Hepatocyte (in vitro differentiated cells): ENCODE measurements around the gene ADAM10. TPM values are rescaled to one million over a fixed set of nuclear protein-coding genes. Genes with fewer than 3 reads are reported as not detected.

Source experiments
- DNase-seq: peaks from one replicate; pipeline ENCODE4 v3.0.0-alpha.2; 2016; ENCODE audit warnings: low spot score
- H2AFZ ChIP-seq: fragments of 200-600 bp; sonication (generic); 2 replicates; pipeline ENCODE4 v1.6.0; 2016; ENCODE audit warnings: antibody characterized with exemption, mild to moderate bottlenecking
- H3K27ac ChIP-seq: fragments of 200-600 bp; sonication (generic); 2 replicates; pipeline ENCODE4 v1.5.1; 2016; ENCODE audit warnings: mild to moderate bottlenecking
- H3K27me3 ChIP-seq: fragments of 200-600 bp; sonication (generic); 2 replicates; pipeline ENCODE4 v1.6.1; 2016
- H3K36me3 ChIP-seq: fragments of 200-600 bp; sonication (generic); replicated peaks from 2 replicates; pipeline ENCODE4 v1.5.1; 2016; ENCODE audit warnings: low read depth; ENCODE audit not compliant: insufficient read depth
- H3K4me1 ChIP-seq: fragments of 200-600 bp; sonication (generic); 2 replicates; pipeline ENCODE4 v1.5.1; 2016; ENCODE audit warnings: mild to moderate bottlenecking, moderate library complexity; ENCODE audit not compliant: insufficient read depth
- H3K4me2 ChIP-seq: fragments of 200-600 bp; sonication (generic); 2 replicates; pipeline ENCODE4 v1.6.0; 2016
- H3K4me3 ChIP-seq: fragments of 200-600 bp; sonication (generic); 2 replicates; pipeline ENCODE4 v1.5.1; 2016; ENCODE audit warnings: mild to moderate bottlenecking
- H3K79me2 ChIP-seq: fragments of 200-600 bp; sonication (generic); 2 replicates; pipeline ENCODE4 v1.6.0; 2017; ENCODE audit warnings: mild to moderate bottlenecking
- H3K9me2 ChIP-seq: fragments of 200-600 bp; sonication (generic); replicated peaks from 2 replicates; pipeline ENCODE4 v1.6.0; 2017; ENCODE audit warnings: mild to moderate bottlenecking; ENCODE audit not compliant: insufficient read depth
- H3K9me3 ChIP-seq: fragments of 200-600 bp; sonication (generic); 2 replicates; pipeline ENCODE4 v1.5.1; 2016; ENCODE audit warnings: low read depth, mild to moderate bottlenecking
- H4K20me1 ChIP-seq: fragments of 200-600 bp; sonication (generic); 2 replicates; pipeline ENCODE4 v1.6.0; 2016; ENCODE audit warnings: mild to moderate bottlenecking; ENCODE audit not compliant: insufficient read depth, poor library complexity, severe bottlenecking
- CTCF ChIP-seq: fragments of 200-600 bp; sonication (generic); IDR thresholded peaks from 2 replicates; pipeline ENCODE4 v1.5.1; 2016; ENCODE audit warnings: antibody characterized with exemption, mild to moderate bottlenecking; ENCODE audit not compliant: poor library complexity
- EZH2 ChIP-seq: fragments of 200-600 bp; sonication (generic); IDR thresholded peaks from 2 replicates; pipeline ENCODE4 v1.6.1; 2016; ENCODE audit warnings: antibody characterized with exemption, mild to moderate bottlenecking, borderline replicate concordance
- EZH2phosphoT487 ChIP-seq: fragments of 200-600 bp; sonication (generic); IDR thresholded peaks from one replicate; pipeline ENCODE4 v1.6.1; 2018; ENCODE audit warnings: antibody characterized with exemption, mild to moderate bottlenecking, low read depth, moderate library complexity; ENCODE audit not compliant: unreplicated experiment, severe bottlenecking
- WGBS: methylation state at CpG from one replicate; pipeline ENCODE4 v1.1.6; 2016; ENCODE audit warnings: low lambda C conversion rate; ENCODE audit errors: missing lambda C conversion rate; 5-methylcytosine and 5-hydroxymethylcytosine counted together
- polyA plus RNA-seq: library from polyadenylated mRNA; unstranded; fragments of >200 nt; fragmentation: Nextera tagmentation; extraction: Ambion mirVana; gene quantifications from 2 replicates; pipeline ENCODE4 v1.2.1, GENCODE V29; 2016
- total RNA-seq: library from RNA; depleted of rRNA; stranded (reverse); fragments of >200 nt; gene quantifications from 2 replicates; pipeline ENCODE4 v1.2.3, GENCODE V29; 2014

The ADAM10 gene
- total and polyA plus RNA-seq, 2 experiments from 2014 or later, result 112 to 163 TPM

GRCh38 chr15:58755350-58755749, 5.8 kb upstream of the ADAM10 start:
- H3K4me1 ChIP-seq, result peaks cover 5% of the 10 kb centered on the region
- no peaks in the 10 kb centered on the region for H4K20me1 ChIP-seq
- H3K4me2 ChIP-seq, result no peak overlapping the region
- WGBS, result 97% methylated on average over 3 of the region's 3 CpGs
- TF ChIP-seq EZH2, result no peak
- no peak for TF ChIP-seq EZH2phosphoT487
- TF ChIP-seq CTCF, result no peak
- H3K9me2 ChIP-seq, result no peaks in the 10 kb centered on the region
- H3K27me3 ChIP-seq, result no peaks in the 10 kb centered on the region
- H2AFZ ChIP-seq, result no peak overlapping the region
- H3K9me3 ChIP-seq, result no peaks in the 10 kb centered on the region
- no peak for DNase-seq
- no peak overlapping the region for H3K4me3 ChIP-seq
- H3K79me2 ChIP-seq, result no peaks in the 10 kb centered on the region
- H3K36me3 ChIP-seq, result no peaks in the 10 kb centered on the region
- H3K27ac ChIP-seq, result no peak overlapping the region

GRCh38 chr15:58752716-58753115, 3.2 kb upstream of the ADAM10 start:
- H3K4me3 ChIP-seq, result no peak overlapping the region
- H3K9me3 ChIP-seq, result no peaks in the 10 kb centered on the region
- H3K79me2 ChIP-seq, result peaks cover 10% of the 10 kb centered on the region
- no peak overlapping the region for H2AFZ ChIP-seq
- DNase-seq, result no peak
- peaks cover 1% of the 10 kb centered on the region for H4K20me1 ChIP-seq
- peaks cover 5% of the 10 kb centered on the region for H3K4me1 ChIP-seq
- no peak for TF ChIP-seq EZH2phosphoT487
- no peak for TF ChIP-seq EZH2
- no peak for TF ChIP-seq CTCF
- no peaks in the 10 kb centered on the region for H3K27me3 ChIP-seq
- no peaks in the 10 kb centered on the region for H3K36me3 ChIP-seq
- H3K4me2 ChIP-seq, result no peak overlapping the region
- no peaks in the 10 kb centered on the region for H3K9me2 ChIP-seq
- 90% methylated on average over 3 of the region's 3 CpGs for WGBS
- H3K27ac ChIP-seq, result no peak overlapping the region

- Histone ChIP-seq H3K79me2 (peaks cover 47% of the 10 kb centered on the region), H3K27ac (peak overlapping the region; percentile 98), H3K9me2 (no peaks in the 10 kb centered on the region), H3K4me1 (peaks cover 15% of the 10 kb centered on the region), H4K20me1 (peaks cover 32% of the 10 kb centered on the region), H3K9me3 (no peaks in the 10 kb centered on the region), H3K27me3 (no peaks in the 10 kb centered on the region), H3K4me3 (peak overlapping the region; percentile 78), H3K4me2 (peak overlapping the region; percentile 74), H2AFZ (peak overlapping the region; percentile 58), H3K36me3 (no peaks in the 10 kb centered on the region)
- under 1% methylated on average over 48 of the region's 81 CpGs for WGBS
- DNase-seq, result peak; percentile 78
- TF ChIP-seq CTCF, result no peak
- no peak for TF ChIP-seq EZH2phosphoT487
- TF ChIP-seq EZH2, result no peak
Measured at GRCh38 chr15:58748852-58749531, 515 bp downstream of the ADAM10 start.
